Activated CD8-positive, alpha-beta memory T cell treated with anti-CD3 and anti-CD28 coated beads, Interleukin-2, amount 10 ng/mL, durations not matched to agents 7 days and 5 days (primary cell): ENCODE measurements around the gene ATP5F1B. TPM values are rescaled to one million over a fixed set of nuclear protein-coding genes. Genes with fewer than 3 reads are reported as not detected.

Experiments used
- ATAC-seq: fragments of 150-1000 bp; cut with Tn5 transposase; one replicate; pipeline ENCODE4 v1.10.0; 2021; ENCODE audit warnings: moderate library complexity
- CTCF ChIA-PET: fragments of 350-600 bp; sonication (Branson Sonifier 250); formaldehyde crosslinking; loops from one replicate; lab custom pipeline; 2021; ENCODE audit warnings: antibody characterized with exemption; lab: Charles Lee
- DNase-seq: peaks from one replicate; pipeline ENCODE4 v3.0.0-alpha.2; 2020
- H3K27ac Mint-ChIP-seq: one replicate; pipeline ENCODE4 v1.8.0; 2021; ENCODE audit warnings: mild to moderate bottlenecking, mixed read lengths
- H3K27me3 Mint-ChIP-seq: one replicate; pipeline ENCODE4 v1.8.0; 2021; ENCODE audit warnings: mixed read lengths
- H3K36me3 Mint-ChIP-seq: one replicate; pipeline ENCODE4 v1.8.0; 2021; ENCODE audit warnings: mild to moderate bottlenecking, mixed read lengths
- H3K4me1 Mint-ChIP-seq: one replicate; pipeline ENCODE4 v1.8.0; 2021; ENCODE audit warnings: mixed read lengths
- H3K4me3 Mint-ChIP-seq: one replicate; pipeline ENCODE4 v1.8.0; 2021; ENCODE audit warnings: mild to moderate bottlenecking, moderate library complexity, mixed read lengths
- H3K9me3 Mint-ChIP-seq: one replicate; pipeline ENCODE4 v1.8.0; 2022; ENCODE audit warnings: low read depth, mixed read lengths
- total RNA-seq, 2 experiments: library from RNA; stranded (reverse); gene quantifications; one replicate each; pipeline ENCODE4 v1.2.3, GENCODE V29; 2021

ATP5F1B gene
- total RNA-seq, 2 experiments from 2014 or later: 583 to 726 TPM

DNA sequence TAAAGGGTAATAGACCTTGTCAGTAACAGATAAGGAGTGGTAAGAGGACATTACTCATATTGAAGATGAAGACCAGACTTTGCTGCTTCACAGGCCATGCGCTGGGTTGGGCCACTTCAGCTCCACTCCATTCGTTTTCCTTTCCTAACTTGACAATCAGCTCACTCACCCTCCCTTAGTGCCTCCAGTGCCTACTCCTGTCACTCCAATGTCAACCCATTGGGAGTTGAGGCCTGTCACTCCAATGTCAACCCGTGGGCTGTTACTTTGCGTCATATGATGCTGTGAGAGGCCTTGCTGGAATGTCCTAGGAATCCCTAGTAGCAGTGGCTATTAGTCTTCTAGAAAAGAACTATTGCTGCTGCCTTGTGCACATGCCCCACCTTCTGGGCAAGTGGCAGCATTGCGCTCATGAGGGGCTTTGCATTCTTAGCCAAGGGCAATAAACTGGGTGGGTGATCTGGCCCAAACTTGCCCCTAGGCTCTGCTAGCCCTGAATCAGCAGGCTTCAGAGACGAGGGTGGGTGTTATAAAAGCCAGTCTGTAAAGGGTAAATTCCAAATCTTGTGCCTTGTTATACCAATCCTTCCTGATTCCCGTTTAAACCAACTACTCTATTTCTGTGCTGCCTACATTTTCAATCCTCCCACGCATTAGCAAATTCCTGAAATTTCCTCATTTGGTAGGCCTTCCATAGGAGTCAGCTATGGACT, 51.7 kb downstream of the ATP5F1B start:
- Mint-ChIP-seq H3K4me1 (peaks cover 2% of the 10 kb centered on the region), H3K27ac (peak overlapping the region; percentile 43)
- ATAC-seq: peak; percentile 66

DNA sequence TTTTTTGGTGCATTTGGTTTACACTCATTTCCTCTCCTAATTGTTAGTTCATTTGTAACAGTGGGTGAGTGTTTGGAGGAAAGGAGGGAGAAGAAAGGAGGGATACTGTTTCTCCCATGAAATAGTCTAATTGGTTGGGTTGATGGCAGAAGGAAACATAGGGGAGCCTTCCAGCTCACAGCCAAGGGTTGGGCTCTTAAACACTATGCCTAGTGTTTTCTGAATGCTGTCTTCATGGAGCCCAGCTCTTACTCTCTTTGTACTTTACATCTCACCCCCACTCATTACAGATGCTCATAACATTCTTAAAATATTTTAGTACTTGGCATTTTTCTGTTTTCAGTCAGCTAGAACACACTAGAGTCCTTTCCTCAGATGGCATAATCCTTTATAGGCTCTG, 53.8 kb downstream of the ATP5F1B start:
- ATAC-seq (no peak), DNase-seq (no peak)
- H3K36me3 Mint-ChIP-seq: peaks cover 3% of the 10 kb centered on the region
- H3K27ac Mint-ChIP-seq: no peak overlapping the region
- no peaks in the 10 kb centered on the region for H3K27me3 Mint-ChIP-seq
- peaks cover 2% of the 10 kb centered on the region for H3K4me1 Mint-ChIP-seq
- H3K9me3 Mint-ChIP-seq: no peaks in the 10 kb centered on the region
- no peak overlapping the region for H3K4me3 Mint-ChIP-seq
- CTCF ChIA-PET: interaction anchor here (1.2 to 1.9 kb wide), 7 partner anchors 9 to 96 kb away, joined by 3 to 8 read pairs (median 5); partner anchors contain the start of gene RBMS2

More for the DNA sequence above, 51.7 kb downstream of the ATP5F1B start:
- no peaks in the 10 kb centered on the region for H3K27me3 Mint-ChIP-seq
- DNase-seq: peak; percentile 79
- CTCF ChIA-PET: interaction anchor here (0.8 to 5.2 kb wide), 13 partner anchors 11 to 92 kb away, joined by 3 to 42 read pairs (median 4); no protein-coding TSS in a partner anchor
- peaks cover 9% of the 10 kb centered on the region for H3K36me3 Mint-ChIP-seq
- no peak overlapping the region for H3K4me3 Mint-ChIP-seq
- H3K9me3 Mint-ChIP-seq: no peaks in the 10 kb centered on the region

DNA sequence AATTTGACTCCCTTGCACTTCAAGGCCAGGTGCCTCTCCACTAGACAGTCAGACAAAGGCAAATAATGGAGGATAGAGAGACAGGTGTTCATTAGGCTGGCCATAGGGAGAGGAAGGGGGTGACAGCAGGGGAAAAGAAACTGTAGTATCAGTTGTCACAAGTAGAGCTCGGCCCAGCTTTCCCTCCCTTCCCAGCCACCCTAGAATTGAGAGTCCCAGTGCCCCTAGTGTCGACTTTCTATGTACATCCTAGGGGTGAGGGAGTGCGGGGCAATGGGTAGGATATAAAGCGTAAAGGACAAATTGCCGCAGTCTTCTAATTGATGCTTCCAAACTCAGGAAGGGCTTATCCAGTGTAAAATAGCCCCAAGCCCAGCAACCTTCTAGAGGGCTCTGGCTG, 54.7 kb downstream of the ATP5F1B start:
- Mint-ChIP-seq H3K4me1 (peaks cover 2% of the 10 kb centered on the region), H3K36me3 (peaks cover 3% of the 10 kb centered on the region), H3K27me3 (no peaks in the 10 kb centered on the region), H3K9me3 (no peaks in the 10 kb centered on the region), H3K27ac (no peak overlapping the region), H3K4me3 (no peak overlapping the region)
- ATAC-seq (no peak), DNase-seq (no peak)
- CTCF ChIA-PET: interaction anchor here (0.7 to 3.7 kb wide), 13 partner anchors 10 to 95 kb away, joined by 3 to 43 read pairs (median 5); partner anchors contain the start of gene RBMS2

DNA sequence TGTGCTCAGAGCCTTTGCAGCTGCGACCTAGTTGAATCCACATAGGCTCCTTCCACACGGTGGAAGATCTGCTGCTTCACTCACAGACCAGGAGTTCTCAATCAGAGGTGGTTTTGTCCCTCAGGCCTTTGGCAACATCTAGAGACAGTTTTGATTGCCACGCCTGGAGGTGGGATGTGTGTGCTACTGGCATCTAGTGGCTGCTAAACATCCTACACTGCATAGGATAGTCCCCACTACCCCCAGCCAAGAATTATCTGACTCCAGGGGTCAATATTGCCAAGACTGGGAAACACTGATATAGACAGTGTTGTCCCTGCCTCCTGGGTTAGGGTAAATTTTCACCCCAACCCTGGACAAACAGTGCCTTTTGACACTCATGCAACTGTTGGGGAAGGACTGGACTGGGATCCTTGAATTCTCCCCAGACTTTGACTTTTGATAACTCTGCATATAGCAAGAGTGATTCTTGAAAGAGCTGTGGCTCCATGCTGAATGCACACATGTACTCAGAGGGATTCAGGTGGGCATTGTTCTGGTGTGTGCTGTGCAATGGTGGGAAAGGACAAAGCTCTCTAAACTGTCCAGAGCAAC, 55.5 kb downstream of the ATP5F1B start:
- Mint-ChIP-seq H3K36me3 (peaks cover 3% of the 10 kb centered on the region), H3K27ac (no peak overlapping the region), H3K4me1 (peaks cover 2% of the 10 kb centered on the region), H3K9me3 (no peaks in the 10 kb centered on the region), H3K27me3 (no peaks in the 10 kb centered on the region), H3K4me3 (no peak overlapping the region)
- CTCF ChIA-PET: interaction anchor here (0.7 to 3.7 kb wide), 16 partner anchors 9 to 94 kb away, joined by 4 to 43 read pairs (median 5); partner anchors contain the start of gene RBMS2
- peak; percentile 76 for ATAC-seq
- no peak for DNase-seq

DNA sequence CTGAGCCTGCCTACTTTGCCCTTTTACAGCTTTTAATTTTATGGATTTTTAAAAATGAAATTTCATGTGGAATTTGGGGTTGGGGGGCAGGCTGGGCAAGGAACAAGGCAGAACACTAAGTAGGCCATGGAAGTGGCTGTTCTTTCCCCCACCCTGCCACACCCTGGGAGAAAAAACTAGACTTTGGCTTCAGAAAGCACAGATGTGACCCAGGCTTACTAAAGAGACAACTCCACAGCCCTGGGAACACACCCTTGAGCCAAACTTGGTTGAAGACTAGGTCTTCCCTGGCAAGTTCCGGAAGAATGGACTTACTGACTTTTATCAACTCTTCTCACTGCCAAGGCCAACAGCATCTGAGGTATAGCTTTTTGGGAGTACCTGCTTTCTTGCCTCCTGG, 56.0 kb downstream of the ATP5F1B start:
- Mint-ChIP-seq H3K4me3 (no peak overlapping the region), H3K9me3 (no peaks in the 10 kb centered on the region), H3K4me1 (peaks cover 2% of the 10 kb centered on the region), H3K36me3 (peaks cover 3% of the 10 kb centered on the region), H3K27me3 (no peaks in the 10 kb centered on the region), H3K27ac (no peak overlapping the region)
- ATAC-seq: no peak
- DNase-seq: no peak
- CTCF ChIA-PET: interaction anchor here (1.0 to 3.7 kb wide), 8 partner anchors 9 to 76 kb away, joined by 3 to 43 read pairs (median 7); partner anchors contain the start of gene RBMS2

Other genes with a start within 250 kb of the ATP5F1B start
- gene TIMELESS, start 196.6 kb downstream of the ATP5F1B start, total RNA-seq: 10 to 100 TPM; 64.1 to 65.8 TPM
- gene MIP, start 191.3 kb downstream of the ATP5F1B start, total RNA-seq: not detected
- gene SPRYD4, start 177.4 kb downstream of the ATP5F1B start, total RNA-seq: 1 to 10 TPM; 3.4 to 3.7 TPM
- 1 to 10 TPM; 1.1 to 1.4 TPM for gene GLS2, start 157.8 kb downstream of the ATP5F1B start, total RNA-seq
- 1 to 10 TPM; 9.3 to 10.0 TPM for gene RBMS2, start 124.2 kb downstream of the ATP5F1B start, total RNA-seq
- 100 to 1,000 TPM; 110 to 113 TPM for gene BAZ2A, start 15.7 kb downstream of the ATP5F1B start, total RNA-seq
- 100 to 1,000 TPM; 241 to 268 TPM for gene PTGES3, start 42.3 kb upstream of the ATP5F1B start, total RNA-seq
- 100 to 1,000 TPM; 723 to 803 TPM for gene NACA, start 79.3 kb upstream of the ATP5F1B start, total RNA-seq
- 10 to 100 TPM; 62.9 to 65.3 TPM for gene PRIM1, start 106.3 kb upstream of the ATP5F1B start, total RNA-seq
- gene HSD17B6, start 117.3 kb upstream of the ATP5F1B start, total RNA-seq: 1 to 10 TPM; 2.9 to 4.5 TPM